MM.1S (cell line): ENCODE data around the gene ANKRD66.

Source experiments
- EZH2 ChIP-seq: fragments of 300-600 bp; sonication (generic); optimal IDR thresholded peaks from 2 replicates; pipeline ENCODE3; 2017; ENCODE audit warnings: low read depth, mild to moderate bottlenecking, antibody characterized with exemption, low read length, mixed read lengths
- TF ChIP-seq, protein P1 (sequence below): fragments of 300-600 bp; sonication (generic); IDR thresholded peaks from 2 replicates; pipeline ENCODE4 v1.5.1; 2016; ENCODE audit warnings: antibody characterized with exemption, low read length, mixed read lengths

DNA sequence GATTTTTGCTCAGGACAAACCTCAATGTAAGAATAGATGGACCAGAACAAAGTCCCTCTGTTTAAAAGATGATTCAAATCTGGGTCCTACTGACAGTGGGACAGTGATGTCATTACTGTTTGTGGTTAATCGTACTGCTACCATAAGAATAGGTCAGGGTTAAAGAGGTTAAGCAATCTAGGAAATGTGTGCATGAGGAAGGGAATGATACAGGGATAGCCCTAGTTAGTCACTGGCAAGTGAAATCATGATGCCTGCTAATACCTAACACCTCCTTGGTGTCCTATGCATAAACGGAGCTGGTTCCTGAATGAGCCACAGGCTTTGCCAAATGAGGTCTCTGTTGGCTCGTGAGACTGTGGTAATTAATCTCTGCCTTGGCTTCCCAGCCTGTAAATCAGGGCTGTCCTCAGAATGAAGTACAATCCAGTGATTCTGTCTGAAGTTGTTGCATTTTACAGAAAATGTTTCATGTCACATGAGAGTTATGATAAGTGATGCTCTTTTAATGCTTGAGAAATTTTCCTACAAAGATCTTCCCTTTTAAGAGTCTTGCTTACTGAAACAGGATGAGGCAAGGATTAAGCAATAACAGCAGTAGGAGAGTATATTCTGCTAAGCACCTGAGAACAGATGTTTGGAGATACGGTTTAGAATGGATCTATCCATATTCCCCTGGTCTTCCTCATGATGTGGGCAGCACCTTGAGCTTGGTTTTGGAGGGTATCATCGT lies 50.3 kb downstream of the ANKRD66 start:
- TF ChIP-seq, protein P1, sequence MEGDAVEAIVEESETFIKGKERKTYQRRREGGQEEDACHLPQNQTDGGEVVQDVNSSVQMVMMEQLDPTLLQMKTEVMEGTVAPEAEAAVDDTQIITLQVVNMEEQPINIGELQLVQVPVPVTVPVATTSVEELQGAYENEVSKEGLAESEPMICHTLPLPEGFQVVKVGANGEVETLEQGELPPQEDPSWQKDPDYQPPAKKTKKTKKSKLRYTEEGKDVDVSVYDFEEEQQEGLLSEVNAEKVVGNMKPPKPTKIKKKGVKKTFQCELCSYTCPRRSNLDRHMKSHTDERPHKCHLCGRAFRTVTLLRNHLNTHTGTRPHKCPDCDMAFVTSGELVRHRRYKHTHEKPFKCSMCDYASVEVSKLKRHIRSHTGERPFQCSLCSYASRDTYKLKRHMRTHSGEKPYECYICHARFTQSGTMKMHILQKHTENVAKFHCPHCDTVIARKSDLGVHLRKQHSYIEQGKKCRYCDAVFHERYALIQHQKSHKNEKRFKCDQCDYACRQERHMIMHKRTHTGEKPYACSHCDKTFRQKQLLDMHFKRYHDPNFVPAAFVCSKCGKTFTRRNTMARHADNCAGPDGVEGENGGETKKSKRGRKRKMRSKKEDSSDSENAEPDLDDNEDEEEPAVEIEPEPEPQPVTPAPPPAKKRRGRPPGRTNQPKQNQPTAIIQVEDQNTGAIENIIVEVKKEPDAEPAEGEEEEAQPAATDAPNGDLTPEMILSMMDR: no peak
- no peak for TF ChIP-seq EZH2
